Measurements from ENCODE around the gene GPR137B. TPM values are rescaled to one million over a fixed set of nuclear protein-coding genes. Genes with fewer than 3 reads are reported as not detected.

Gene GPR137B
- total RNA-seq, 1 donor from 2014 or later, result 11.8 TPM

GRCh38 chr1:236222632-236223031 lies 80.3 kb downstream of the GPR137B start:
- H3K27ac Mint-ChIP-seq (ENCODE audit: unreplicated experiment), result no peak overlapping the region
- H3K27me3 Mint-ChIP-seq (ENCODE audit: low read depth), result no peaks in the 10 kb centered on the region
- TF ChIP-seq CTCF (conservative IDR thresholded peaks at IDR 0.05), result no peak
- H3K36me3 Mint-ChIP-seq (ENCODE audit: low read depth), result no peaks in the 10 kb centered on the region
- no peak for DNase-seq (ENCODE audit: low read depth, low spot score)
- H3K4me1 Mint-ChIP-seq, result no peaks in the 10 kb centered on the region
- no peaks in the 10 kb centered on the region for H3K9me3 Mint-ChIP-seq
- no peak overlapping the region for H3K4me3 Mint-ChIP-seq

- Mint-ChIP-seq H3K4me3 (no peak overlapping the region), H3K27me3 (ENCODE audit: low read depth) (no peaks in the 10 kb centered on the region), H3K36me3 (ENCODE audit: low read depth) (no peaks in the 10 kb centered on the region), H3K4me1 (no peaks in the 10 kb centered on the region), H3K9me3 (no peaks in the 10 kb centered on the region), H3K27ac (ENCODE audit: unreplicated experiment) (no peak overlapping the region)
- no peak for DNase-seq (ENCODE audit: low read depth, low spot score)
- TF ChIP-seq CTCF (conservative IDR thresholded peaks at IDR 0.05), result no peak
Observed at GRCh38 chr1:236228411-236228810, 86.1 kb downstream of the GPR137B start.

- DNase-seq (ENCODE audit: low read depth, low spot score), result no peak
- no peaks in the 10 kb centered on the region for H3K4me1 Mint-ChIP-seq
- H3K4me3 Mint-ChIP-seq, result no peak overlapping the region
- TF ChIP-seq CTCF (conservative IDR thresholded peaks at IDR 0.05), result no peak
- no peak overlapping the region for H3K27ac Mint-ChIP-seq (ENCODE audit: unreplicated experiment)
- no peaks in the 10 kb centered on the region for H3K27me3 Mint-ChIP-seq (ENCODE audit: low read depth)
- H3K36me3 Mint-ChIP-seq (ENCODE audit: low read depth), result no peaks in the 10 kb centered on the region
- no peaks in the 10 kb centered on the region for H3K9me3 Mint-ChIP-seq
Observed at GRCh38 chr1:236235116-236235515, 92.8 kb downstream of the GPR137B start.

GRCh38 chr1:236239092-236239585 lies 96.8 kb downstream of the GPR137B start:
- Mint-ChIP-seq H3K4me3 (no peak overlapping the region), H3K9me3 (no peaks in the 10 kb centered on the region), H3K27ac (ENCODE audit: unreplicated experiment) (no peak overlapping the region), H3K36me3 (ENCODE audit: low read depth) (no peaks in the 10 kb centered on the region), H3K27me3 (ENCODE audit: low read depth) (no peaks in the 10 kb centered on the region), H3K4me1 (no peaks in the 10 kb centered on the region)
- TF ChIP-seq CTCF (conservative IDR thresholded peaks at IDR 0.05), result no peak
- no peak for DNase-seq (ENCODE audit: low read depth, low spot score)

- H3K27ac Mint-ChIP-seq (ENCODE audit: unreplicated experiment), result no peak overlapping the region
- H3K4me3 Mint-ChIP-seq, result no peak overlapping the region
- no peak for TF ChIP-seq CTCF (conservative IDR thresholded peaks at IDR 0.05)
- no peaks in the 10 kb centered on the region for H3K9me3 Mint-ChIP-seq
- no peak for DNase-seq (ENCODE audit: low read depth, low spot score)
- H3K27me3 Mint-ChIP-seq (ENCODE audit: low read depth), result no peaks in the 10 kb centered on the region
- H3K4me1 Mint-ChIP-seq, result no peaks in the 10 kb centered on the region
- no peaks in the 10 kb centered on the region for H3K36me3 Mint-ChIP-seq (ENCODE audit: low read depth)
Observed at GRCh38 chr1:236240675-236241074, 98.3 kb downstream of the GPR137B start.

- Mint-ChIP-seq H3K27ac (ENCODE audit: unreplicated experiment) (no peak overlapping the region), H3K9me3 (no peaks in the 10 kb centered on the region), H3K4me3 (no peak overlapping the region), H3K36me3 (ENCODE audit: low read depth) (no peaks in the 10 kb centered on the region), H3K27me3 (ENCODE audit: low read depth) (no peaks in the 10 kb centered on the region), H3K4me1 (no peaks in the 10 kb centered on the region)
- DNase-seq (ENCODE audit: low read depth, low spot score), result no peak
- no peak for TF ChIP-seq CTCF (conservative IDR thresholded peaks at IDR 0.05)
Observed at GRCh38 chr1:236242568-236242967, 100.2 kb downstream of the GPR137B start.
